Chondrocyte (in vitro differentiated cells): ENCODE measurements around the gene UAP1. TPM values are rescaled to one million over a fixed set of nuclear protein-coding genes. Genes with fewer than 3 reads are reported as not detected.
A peak's percentile ranks its signal among the peaks of the same experiment; 100 is the strongest.

Experiments
- DNase-seq: peaks from one replicate; pipeline ENCODE4 v3.0.0; 2021; ENCODE audit warnings: mixed read lengths, low spot score
- H3K27ac Mint-ChIP-seq: one replicate; pipeline ENCODE4 v1.8.0; 2021; ENCODE audit warnings: mild to moderate bottlenecking, moderate library complexity, mixed read lengths; ENCODE audit not compliant: unreplicated experiment
- H3K27me3 Mint-ChIP-seq: 2 replicates; pipeline ENCODE4 v1.8.0; 2021; ENCODE audit warnings: low read depth, mixed read lengths
- H3K36me3 Mint-ChIP-seq: 2 replicates; pipeline ENCODE4 v1.8.0; 2021; ENCODE audit warnings: low read depth, mixed read lengths
- H3K4me1 Mint-ChIP-seq: 2 replicates; pipeline ENCODE4 v1.8.0; 2021; ENCODE audit warnings: low read depth, mild to moderate bottlenecking, mixed read lengths
- H3K4me3 Mint-ChIP-seq: one replicate; pipeline ENCODE4 v1.8.0; 2021; ENCODE audit warnings: mild to moderate bottlenecking, moderate library complexity, mixed read lengths; ENCODE audit not compliant: unreplicated experiment
- H3K9me3 Mint-ChIP-seq: 2 replicates; pipeline ENCODE4 v1.8.0; 2021; ENCODE audit warnings: low read depth, mixed read lengths
- CTCF ChIP-seq: fragments of 200-600 bp; sonication (generic); IDR thresholded peaks from 2 replicates; pipeline ENCODE4 v1.5.0; 2021; ENCODE audit warnings: antibody characterized with exemption, mild to moderate bottlenecking, moderate library complexity
- total RNA-seq: library from RNA; stranded (reverse); gene quantifications from 3 replicates; pipeline ENCODE4 v1.2.1, GENCODE V29; 2021

The UAP1 gene
- total RNA-seq, 1 donor from 2014 or later = 49.6 TPM

GRCh38 chr1:162548170-162548569 lies 13.4 kb upstream of the UAP1 start:
- H3K4me3 Mint-ChIP-seq = no peak overlapping the region
- H3K27me3 Mint-ChIP-seq = no peaks in the 10 kb centered on the region
- no peaks in the 10 kb centered on the region for H3K36me3 Mint-ChIP-seq
- no peaks in the 10 kb centered on the region for H3K9me3 Mint-ChIP-seq
- H3K27ac Mint-ChIP-seq = peak overlapping the region; percentile 71
- no peak for DNase-seq
- no peak for TF ChIP-seq CTCF
- H3K4me1 Mint-ChIP-seq = peaks cover 18% of the 10 kb centered on the region

GRCh38 chr1:162549001-162549400 lies 12.5 kb upstream of the UAP1 start:
- TF ChIP-seq CTCF = no peak
- Mint-ChIP-seq H3K27ac (peak overlapping the region; percentile 10), H3K36me3 (no peaks in the 10 kb centered on the region), H3K4me1 (peaks cover 18% of the 10 kb centered on the region), H3K27me3 (no peaks in the 10 kb centered on the region), H3K4me3 (no peak overlapping the region), H3K9me3 (no peaks in the 10 kb centered on the region)
- no peak for DNase-seq

- Mint-ChIP-seq H3K4me1 (peaks cover 21% of the 10 kb centered on the region), H3K9me3 (no peaks in the 10 kb centered on the region), H3K27me3 (no peaks in the 10 kb centered on the region), H3K27ac (no peak overlapping the region), H3K36me3 (no peaks in the 10 kb centered on the region), H3K4me3 (no peak overlapping the region)
- no peak for TF ChIP-seq CTCF
- no peak for DNase-seq
These were observed 10.6 kb upstream of the UAP1 start for GRCh38 chr1:162550925-162551324.

GRCh38 chr1:162551969-162552683 lies 9.4 kb upstream of the UAP1 start:
- H3K4me1 Mint-ChIP-seq = peaks cover 21% of the 10 kb centered on the region
- H3K4me3 Mint-ChIP-seq = no peak overlapping the region
- DNase-seq = no peak
- H3K36me3 Mint-ChIP-seq = no peaks in the 10 kb centered on the region
- H3K27ac Mint-ChIP-seq = no peak overlapping the region
- H3K9me3 Mint-ChIP-seq = no peaks in the 10 kb centered on the region
- TF ChIP-seq CTCF = no peak
- H3K27me3 Mint-ChIP-seq = no peaks in the 10 kb centered on the region

GRCh38 chr1:162552684-162553252 lies 8.8 kb upstream of the UAP1 start:
- DNase-seq = no peak
- Mint-ChIP-seq H3K27me3 (no peaks in the 10 kb centered on the region), H3K27ac (no peak overlapping the region), H3K4me1 (peaks cover 21% of the 10 kb centered on the region), H3K9me3 (no peaks in the 10 kb centered on the region), H3K4me3 (no peak overlapping the region), H3K36me3 (no peaks in the 10 kb centered on the region)
- no peak for TF ChIP-seq CTCF
